Prostate gland (tissue), 2 donors: ENCODE results near the gene KLHDC9.

ENCODE experiments used
- CTCF ChIP-seq, 4 experiments: fragments of 200-600 bp in 2 of 4; fragments of 450-650 bp in 2 of 4; sonication (generic) in 2 of 4; IDR thresholded peaks; 1 replicate in 3 of 4; 2 replicates in 1 of 4; pipeline ENCODE4 v1.5.1; 2016 to 2019; ENCODE audit warnings: antibody characterized with exemption in 4 of 4, mild to moderate bottlenecking in 2 of 4, moderate library complexity in 2 of 4
- POLR2A ChIP-seq: fragments of 450-650 bp; IDR thresholded peaks from one replicate; pipeline ENCODE4 v1.6.1; 2016; ENCODE audit warnings: antibody characterized with exemption, mild to moderate bottlenecking

- TF ChIP-seq CTCF (IDR thresholded peaks at IDR 0.05) (no peak), POLR2A (no peak)
Observed at GRCh38 chr1:161061419-161061818, 36.7 kb upstream of the KLHDC9 start.
